NOMO-1 treated with dmso at 0.1 percent for 144 hours (cell line): Measurements from ENCODE around the gene JKAMP.
"Not testable (repeated sequence)": the region's sequence is repeated elsewhere in the genome, so short reads cannot be mapped to it uniquely, and the experiment has no call there.

Source experiments
- DNase-seq: peaks from one replicate; lab custom pipeline; 2025; ENCODE audit not compliant: unreplicated experiment; lab: John Stamatoyannopoulos, UW

Gene JKAMP

GRCh38 chr14:59483819-59484638, at the start of gene JKAMP, which contains the start of gene L3HYPDH:
TSS of gene JKAMP (plus strand) at chr14:59484517. CDS start at chr14:59484590, 73 bp downstream.
TSS of gene L3HYPDH (minus strand) at chr14:59484408. CDS start at chr14:59484316, 92 bp downstream.
- DNase-seq = peak; percentile 88

GRCh38 chr14:59435101-59435500, 49.2 kb upstream of the JKAMP start:
- DNase-seq = no peak

GRCh38 chr14:59435987-59436386, 48.3 kb upstream of the JKAMP start:
- DNase-seq = no peak

GRCh38 chr14:59438195-59438647, 46.1 kb upstream of the JKAMP start:
- DNase-seq = no peak

- no peak for DNase-seq
These were observed 44.9 kb upstream of the JKAMP start for GRCh38 chr14:59439256-59439965.

GRCh38 chr14:59448673-59449072, 35.6 kb upstream of the JKAMP start:
- not testable (repeated sequence) for DNase-seq

- no peak for DNase-seq
These were observed 33.6 kb upstream of the JKAMP start for GRCh38 chr14:59450716-59451115.

GRCh38 chr14:59451849-59452248, 32.5 kb upstream of the JKAMP start:
- DNase-seq = no peak

- no peak for DNase-seq
These were observed 30.2 kb upstream of the JKAMP start for GRCh38 chr14:59454139-59454538.

GRCh38 chr14:59455411-59455810, 28.9 kb upstream of the JKAMP start:
- no peak for DNase-seq

GRCh38 chr14:59458486-59458885, 25.8 kb upstream of the JKAMP start:
- no peak for DNase-seq

- no peak for DNase-seq
These were observed 23.9 kb upstream of the JKAMP start for GRCh38 chr14:59460378-59460777.

GRCh38 chr14:59461891-59462290, 22.4 kb upstream of the JKAMP start:
- DNase-seq = no peak

GRCh38 chr14:59463787-59464485, 20.4 kb upstream of the JKAMP start:
- no peak for DNase-seq

GRCh38 chr14:59464486-59465315, 19.6 kb upstream of the JKAMP start:
- DNase-seq = no peak

GRCh38 chr14:59465316-59466135, 18.8 kb upstream of the JKAMP start, which contains the start of gene GPR135:
TSS of gene GPR135 (minus strand) at chr14:59465380. CDS start at chr14:59465226, 154 bp downstream.
- no peak for DNase-seq

- DNase-seq = no peak
These were observed 10.1 kb upstream of the JKAMP start for GRCh38 chr14:59474172-59474571.

GRCh38 chr14:59475709-59476108, 8.6 kb upstream of the JKAMP start:
- no peak for DNase-seq

- DNase-seq = no peak
These were observed 5.8 kb upstream of the JKAMP start for GRCh38 chr14:59478540-59478939.

GRCh38 chr14:59480166-59480565, 4.2 kb upstream of the JKAMP start:
- no peak for DNase-seq
